ENCODE data around the gene SH2D4B. TPM values are rescaled to one million over a fixed set of nuclear protein-coding genes. Genes with fewer than 3 reads are reported as not detected.

Gene SH2D4B
- total and polyA plus RNA-seq, 2 experiments from 2014 or later, result not detected

GRCh38 chr10:80519936-80520650, 17.6 kb upstream of the SH2D4B start:
- H3K9me3 ChIP-seq (ENCODE audit: low read depth), result no peaks in the 10 kb centered on the region
- H3K36me3 ChIP-seq (replicated peaks; ENCODE audit: insufficient read depth, low read depth), result no peaks in the 10 kb centered on the region
- no peaks in the 10 kb centered on the region for H3K79me2 ChIP-seq
- no peaks in the 10 kb centered on the region for H3K4me1 ChIP-seq (ENCODE audit: insufficient read depth)
- H3K27ac ChIP-seq, result no peak overlapping the region
- no peak overlapping the region for H2AFZ ChIP-seq
- WGBS (ENCODE audit: low lambda C conversion rate, missing lambda C conversion rate), result 91% methylated on average over 14 of the region's 14 CpGs
- H3K9me2 ChIP-seq (replicated peaks; ENCODE audit: insufficient read depth), result no peaks in the 10 kb centered on the region
- DNase-seq (ENCODE audit: low spot score), result no peak
- H4K20me1 ChIP-seq (ENCODE audit: insufficient read depth, poor library complexity, severe bottlenecking), result no peaks in the 10 kb centered on the region
- H3K4me2 ChIP-seq, result no peak overlapping the region
- no peaks in the 10 kb centered on the region for H3K27me3 ChIP-seq
- no peak for TF ChIP-seq EZH2 (IDR thresholded peaks at IDR 0.05; ENCODE audit: borderline replicate concordance)
- TF ChIP-seq, protein P1, sequence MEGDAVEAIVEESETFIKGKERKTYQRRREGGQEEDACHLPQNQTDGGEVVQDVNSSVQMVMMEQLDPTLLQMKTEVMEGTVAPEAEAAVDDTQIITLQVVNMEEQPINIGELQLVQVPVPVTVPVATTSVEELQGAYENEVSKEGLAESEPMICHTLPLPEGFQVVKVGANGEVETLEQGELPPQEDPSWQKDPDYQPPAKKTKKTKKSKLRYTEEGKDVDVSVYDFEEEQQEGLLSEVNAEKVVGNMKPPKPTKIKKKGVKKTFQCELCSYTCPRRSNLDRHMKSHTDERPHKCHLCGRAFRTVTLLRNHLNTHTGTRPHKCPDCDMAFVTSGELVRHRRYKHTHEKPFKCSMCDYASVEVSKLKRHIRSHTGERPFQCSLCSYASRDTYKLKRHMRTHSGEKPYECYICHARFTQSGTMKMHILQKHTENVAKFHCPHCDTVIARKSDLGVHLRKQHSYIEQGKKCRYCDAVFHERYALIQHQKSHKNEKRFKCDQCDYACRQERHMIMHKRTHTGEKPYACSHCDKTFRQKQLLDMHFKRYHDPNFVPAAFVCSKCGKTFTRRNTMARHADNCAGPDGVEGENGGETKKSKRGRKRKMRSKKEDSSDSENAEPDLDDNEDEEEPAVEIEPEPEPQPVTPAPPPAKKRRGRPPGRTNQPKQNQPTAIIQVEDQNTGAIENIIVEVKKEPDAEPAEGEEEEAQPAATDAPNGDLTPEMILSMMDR (IDR thresholded peaks at IDR 0.05; ENCODE audit: poor library complexity), result no peak
- no peak for TF ChIP-seq EZH2phosphoT487 (IDR thresholded peaks at IDR 0.05; ENCODE audit: low read depth, severe bottlenecking, unreplicated experiment)
- no peak overlapping the region for H3K4me3 ChIP-seq

DNA sequence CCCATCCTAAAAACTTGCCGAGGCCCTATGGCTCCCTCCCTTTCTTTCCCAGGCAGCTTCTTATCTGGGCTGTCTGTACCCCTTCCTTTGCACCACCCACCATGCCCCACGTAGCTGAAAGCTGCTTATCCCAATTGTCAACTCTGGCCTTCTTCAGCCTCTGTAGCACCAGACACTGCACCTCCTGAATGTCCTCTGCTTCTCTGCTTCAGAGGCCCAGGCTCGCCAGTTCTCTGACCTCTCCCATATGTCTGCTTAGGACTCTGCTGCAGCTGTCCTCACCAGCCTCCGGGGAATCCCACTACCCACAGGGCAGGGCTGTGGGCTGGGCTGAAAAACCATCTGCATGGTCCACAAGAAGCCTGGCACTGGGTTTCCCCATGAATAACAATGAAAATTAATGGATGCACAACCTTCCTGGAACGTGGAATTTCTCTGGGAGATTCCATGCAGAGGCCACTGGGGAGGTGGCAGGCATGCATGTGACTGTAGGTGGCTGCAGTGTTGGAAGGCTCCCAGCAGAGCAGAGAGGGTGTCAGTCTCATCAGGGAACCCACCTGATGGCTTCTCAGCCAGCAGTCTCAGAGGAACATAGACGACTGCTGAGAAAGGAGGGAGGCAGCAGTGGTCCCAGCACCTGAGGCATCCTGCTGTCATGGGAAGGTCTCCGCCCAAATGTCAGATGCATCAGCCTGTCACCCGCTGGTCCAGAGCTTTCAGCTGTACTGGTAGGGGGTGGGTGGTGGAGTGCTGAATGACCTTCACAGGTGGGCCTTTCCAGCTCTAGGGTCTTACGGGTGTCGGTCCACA, 16.8 kb upstream of the SH2D4B start:
- Histone ChIP-seq H3K9me3 (ENCODE audit: low read depth) (no peaks in the 10 kb centered on the region), H3K9me2 (replicated peaks; ENCODE audit: insufficient read depth) (no peaks in the 10 kb centered on the region), H4K20me1 (ENCODE audit: insufficient read depth, poor library complexity, severe bottlenecking) (no peaks in the 10 kb centered on the region), H3K27me3 (no peaks in the 10 kb centered on the region), H3K4me1 (ENCODE audit: insufficient read depth) (no peaks in the 10 kb centered on the region), H3K36me3 (replicated peaks; ENCODE audit: insufficient read depth, low read depth) (no peaks in the 10 kb centered on the region), H3K27ac (no peak overlapping the region), H2AFZ (no peak overlapping the region), H3K4me2 (no peak overlapping the region), H3K4me3 (no peak overlapping the region), H3K79me2 (no peaks in the 10 kb centered on the region)
- no peak for DNase-seq (ENCODE audit: low spot score)
- TF ChIP-seq EZH2phosphoT487 (IDR thresholded peaks at IDR 0.05; ENCODE audit: low read depth, severe bottlenecking, unreplicated experiment), result no peak
- TF ChIP-seq, protein P1 (IDR thresholded peaks at IDR 0.05; ENCODE audit: poor library complexity), result no peak
- no peak for TF ChIP-seq EZH2 (IDR thresholded peaks at IDR 0.05; ENCODE audit: borderline replicate concordance)
- 93% methylated on average over 10 of the region's 10 CpGs for WGBS (ENCODE audit: low lambda C conversion rate, missing lambda C conversion rate)

- Histone ChIP-seq H3K79me2 (no peaks in the 10 kb centered on the region), H3K27ac (no peak overlapping the region), H3K4me1 (ENCODE audit: insufficient read depth) (no peaks in the 10 kb centered on the region), H3K36me3 (replicated peaks; ENCODE audit: insufficient read depth, low read depth) (no peaks in the 10 kb centered on the region), H4K20me1 (ENCODE audit: insufficient read depth, poor library complexity, severe bottlenecking) (no peaks in the 10 kb centered on the region), H3K27me3 (no peaks in the 10 kb centered on the region), H3K4me3 (no peak overlapping the region), H3K9me2 (replicated peaks; ENCODE audit: insufficient read depth) (no peaks in the 10 kb centered on the region), H3K4me2 (no peak overlapping the region), H2AFZ (no peak overlapping the region), H3K9me3 (ENCODE audit: low read depth) (no peaks in the 10 kb centered on the region)
- TF ChIP-seq EZH2 (IDR thresholded peaks at IDR 0.05; ENCODE audit: borderline replicate concordance) (no peak), EZH2phosphoT487 (IDR thresholded peaks at IDR 0.05; ENCODE audit: low read depth, severe bottlenecking, unreplicated experiment) (no peak)
- TF ChIP-seq, protein P1 (IDR thresholded peaks at IDR 0.05; ENCODE audit: poor library complexity), result no peak
- DNase-seq (ENCODE audit: low spot score), result no peak
- WGBS (ENCODE audit: low lambda C conversion rate, missing lambda C conversion rate), result 69% methylated on average over 8 of the region's 8 CpGs
Observed at GRCh38 chr10:80522756-80523363, 14.8 kb upstream of the SH2D4B start.

Data from hepatocyte (in vitro differentiated cells).